NT2/D1 (cell line): ENCODE measurements around the gene C18orf54.

Experiments used
- SUZ12 ChIP-seq: IDR thresholded peaks from 2 replicates; pipeline ENCODE4 v1.6.1; 2011; ENCODE audit not compliant: insufficient read length, insufficient read depth; ENCODE audit errors: extremely low read depth
- YY1 ChIP-seq: IDR thresholded peaks from 2 replicates; pipeline ENCODE4 v1.6.1; 2011; ENCODE audit not compliant: insufficient read length, insufficient read depth
- ZNF274 ChIP-seq: IDR thresholded peaks from 2 replicates; pipeline ENCODE4 v1.6.1; 2011; ENCODE audit warnings: mild to moderate bottlenecking, low read depth, low read length

DNA sequence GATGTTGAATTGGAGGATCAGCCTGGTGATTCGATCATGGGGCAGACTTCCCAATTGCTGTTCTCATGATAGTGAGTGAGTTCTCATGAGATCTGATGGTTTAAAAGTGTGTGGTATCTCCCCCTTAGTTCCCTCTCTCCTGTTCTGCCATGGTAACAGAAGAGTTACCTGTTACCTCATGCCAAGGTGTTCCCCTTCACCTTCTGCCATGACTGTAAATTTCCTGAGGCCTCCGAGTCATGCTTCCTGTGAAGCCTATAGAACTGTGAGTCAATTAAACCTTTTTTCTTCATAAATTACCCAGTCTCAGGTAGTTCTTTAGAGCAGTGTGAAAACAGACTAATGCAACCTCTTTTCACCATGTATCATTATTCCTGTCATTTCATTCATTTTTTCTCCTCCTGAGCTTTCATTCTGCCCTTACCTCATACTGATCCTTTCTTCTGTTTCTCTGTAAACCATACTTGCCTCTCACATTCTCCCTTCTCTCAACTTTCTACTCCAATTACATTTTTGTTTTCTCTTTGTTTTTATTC lies 22.0 kb upstream of the C18orf54 start:
- TF ChIP-seq ZNF274 (no peak), YY1 (no peak), SUZ12 (no peak)
